ENCODE measurements around the gene RADIL.
"Not testable (repeated sequence)": the region's sequence is repeated elsewhere in the genome, so short reads cannot be mapped to it uniquely, and the experiment has no call there.

Gene RADIL

GRCh38 chr7:4808565-4808964 is 75.0 kb downstream of the RADIL start:
- DNase-seq (ENCODE audit: low spot score), result peak; percentile 46

GRCh38 chr7:4808026-4808425 is 75.5 kb downstream of the RADIL start:
- peak; percentile 81 for DNase-seq (ENCODE audit: low spot score)

- DNase-seq (ENCODE audit: low spot score), result no peak
Observed at GRCh38 chr7:4807598-4808016, 75.9 kb downstream of the RADIL start.

- DNase-seq (ENCODE audit: low spot score), result peak; percentile 21
Observed at GRCh38 chr7:4806983-4807597, 76.4 kb downstream of the RADIL start.

- no peak for DNase-seq (ENCODE audit: low spot score)
Observed at GRCh38 chr7:4805984-4806300, 77.6 kb downstream of the RADIL start.

GRCh38 chr7:4805110-4805983 is 78.2 kb downstream of the RADIL start:
- no peak for DNase-seq (ENCODE audit: low spot score)

- peak; percentile 61 for DNase-seq (ENCODE audit: low spot score)
Observed at GRCh38 chr7:4803397-4804241, 79.9 kb downstream of the RADIL start.

- DNase-seq (ENCODE audit: low spot score), result not testable (repeated sequence)
Observed at GRCh38 chr7:4802577-4802976, 80.9 kb downstream of the RADIL start.

GRCh38 chr7:4801839-4802231 is 81.7 kb downstream of the RADIL start:
- no peak for DNase-seq (ENCODE audit: low spot score)

GRCh38 chr7:4800926-4801838 is 82.3 kb downstream of the RADIL start:
- DNase-seq (ENCODE audit: low spot score), result no peak

GRCh38 chr7:4800487-4800886 is 83.0 kb downstream of the RADIL start:
- no peak for DNase-seq (ENCODE audit: low spot score)

GRCh38 chr7:4799508-4800268 is 83.8 kb downstream of the RADIL start:
- DNase-seq (ENCODE audit: low spot score), result no peak

- no peak for DNase-seq (ENCODE audit: low spot score)
Observed at GRCh38 chr7:4798706-4799235, 84.7 kb downstream of the RADIL start.

GRCh38 chr7:4797858-4798705 is 85.4 kb downstream of the RADIL start:
- DNase-seq (ENCODE audit: low spot score), result peak; percentile 92

- DNase-seq (ENCODE audit: low spot score), result no peak
Observed at GRCh38 chr7:4796453-4796852, 87.1 kb downstream of the RADIL start.

GRCh38 chr7:4794591-4795350 is 88.7 kb downstream of the RADIL start:
- DNase-seq (ENCODE audit: low spot score), result no peak

GRCh38 chr7:4794171-4794570 is 89.3 kb downstream of the RADIL start:
- DNase-seq (ENCODE audit: low spot score), result not testable (repeated sequence)

- DNase-seq (ENCODE audit: low spot score), result not testable (repeated sequence)
Observed at GRCh38 chr7:4793385-4793993, 90.0 kb downstream of the RADIL start.
